GM19463 (cell line): ENCODE measurements around the gene PDIA2.

Source experiments
- ATAC-seq: cut with Tn5 transposase; IDR thresholded peaks from one replicate; pipeline ENCODE4 v1.9.1; 2021; ENCODE audit warnings: mild to moderate bottlenecking, moderate library complexity; ENCODE audit not compliant: unreplicated experiment

The PDIA2 gene

DNA sequence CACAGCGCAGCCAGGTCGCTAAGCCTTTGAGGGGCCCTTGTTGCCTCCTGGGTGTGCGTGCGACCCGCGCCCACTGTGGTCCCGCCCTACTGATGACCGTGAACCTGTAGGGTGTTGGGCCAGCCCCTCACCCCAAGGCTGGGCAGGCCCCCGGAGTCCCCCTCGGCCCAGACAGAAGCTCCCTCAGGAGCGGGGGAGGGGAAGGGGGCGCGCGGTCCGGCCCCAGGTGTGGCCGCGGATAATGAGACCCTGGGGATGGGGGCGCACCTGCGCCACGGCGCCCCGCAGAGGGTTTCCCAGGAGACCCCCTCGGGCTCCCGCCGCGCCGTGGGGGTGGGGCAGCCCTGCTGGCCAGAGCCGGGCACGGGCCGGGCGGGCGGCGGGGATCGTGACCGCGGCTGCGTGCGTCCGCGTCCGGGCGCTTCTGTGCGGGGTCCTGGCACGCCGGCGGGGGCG lies 2.9 kb upstream of the PDIA2 start:
- ATAC-seq, result no peak

DNA sequence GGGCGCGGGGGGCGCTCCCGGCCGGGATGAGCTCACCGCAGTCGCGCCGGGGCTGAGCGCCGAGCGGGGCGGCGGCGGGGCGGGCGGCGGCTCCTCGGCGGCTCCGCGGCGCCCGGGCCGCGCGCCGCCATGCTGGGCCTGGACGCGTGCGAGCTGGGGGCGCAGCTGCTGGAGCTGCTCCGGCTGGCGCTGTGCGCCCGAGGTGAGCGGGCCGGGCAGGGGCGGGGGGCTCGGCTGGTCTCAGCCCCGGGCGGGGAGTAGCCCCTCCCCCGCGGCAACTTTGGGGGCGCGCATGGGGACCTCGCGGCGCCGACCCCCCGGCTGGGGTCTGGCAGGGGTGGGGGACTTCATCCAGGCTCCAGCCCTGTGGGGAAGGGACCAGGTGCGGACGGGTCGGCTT lies 2.4 kb upstream of the PDIA2 start, which contains the start of gene ARHGDIG:
Gene ARHGDIG, plus strand, starts transcription at position 40 of the 400 bp plus-strand sequence. Its CDS starts 90 bp downstream, at position 130.
- ATAC-seq, result no peak

DNA sequence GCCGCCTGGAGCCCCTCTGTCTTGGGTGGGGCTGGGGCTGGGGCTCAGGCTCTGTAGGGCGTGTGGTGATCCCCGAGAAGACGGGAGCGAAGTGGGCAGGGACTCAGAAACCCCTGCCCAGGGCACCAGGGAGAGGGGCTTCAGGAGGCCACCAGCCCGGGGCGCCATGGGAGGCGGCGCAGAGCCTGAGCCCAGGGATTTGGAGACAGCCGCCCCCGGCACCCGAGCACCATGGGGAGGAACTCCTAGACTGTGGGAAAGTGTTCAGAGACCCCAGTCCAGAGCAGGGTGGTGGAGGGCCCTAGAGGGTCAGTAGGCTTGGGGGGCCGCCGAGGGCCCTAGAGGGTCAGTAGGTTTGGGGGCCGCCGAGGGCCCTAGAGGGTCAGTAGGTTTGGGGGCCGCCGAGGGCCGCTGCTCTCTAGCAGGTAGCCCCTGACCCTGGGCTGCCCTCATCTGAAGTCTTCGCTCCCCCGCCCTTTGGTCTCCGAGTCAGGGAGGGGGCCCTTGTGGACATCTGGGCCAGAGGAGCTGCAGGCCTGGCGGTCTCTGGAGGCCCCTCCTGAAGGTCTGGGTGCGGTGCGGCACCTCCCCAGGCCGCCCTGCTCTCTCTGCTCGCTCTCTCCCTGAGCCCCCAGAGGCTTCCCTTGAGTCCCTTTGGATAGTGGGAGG lies 1.8 kb upstream of the PDIA2 start:
- ATAC-seq, result no peak

DNA sequence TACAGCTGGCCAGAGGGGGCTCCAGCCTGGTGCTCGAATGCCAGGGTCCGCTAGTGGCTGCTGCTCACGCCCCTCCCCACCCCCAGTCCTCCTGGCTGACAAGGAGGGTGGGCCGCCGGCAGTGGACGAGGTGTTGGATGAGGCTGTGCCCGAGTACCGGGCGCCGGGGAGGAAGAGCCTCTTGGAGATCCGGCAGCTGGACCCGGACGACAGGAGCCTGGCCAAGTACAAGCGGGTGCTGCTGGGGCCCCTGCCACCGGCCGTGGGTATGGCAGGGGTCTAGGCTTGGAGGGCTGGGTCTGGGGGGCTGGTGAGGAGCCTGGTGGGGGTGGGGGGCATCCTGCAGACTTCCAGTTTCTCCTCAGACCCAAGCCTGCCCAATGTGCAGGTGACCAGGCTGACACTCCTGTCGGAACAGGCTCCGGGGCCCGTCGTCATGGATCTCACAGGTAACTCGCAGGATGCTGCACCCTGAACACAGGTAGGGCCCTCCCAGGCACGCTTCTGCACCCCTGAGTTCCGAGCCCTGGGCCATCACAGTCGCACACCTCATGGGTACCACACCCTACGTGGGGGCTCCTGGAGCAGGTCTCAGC lies 1.2 kb upstream of the PDIA2 start:
- no peak for ATAC-seq

DNA sequence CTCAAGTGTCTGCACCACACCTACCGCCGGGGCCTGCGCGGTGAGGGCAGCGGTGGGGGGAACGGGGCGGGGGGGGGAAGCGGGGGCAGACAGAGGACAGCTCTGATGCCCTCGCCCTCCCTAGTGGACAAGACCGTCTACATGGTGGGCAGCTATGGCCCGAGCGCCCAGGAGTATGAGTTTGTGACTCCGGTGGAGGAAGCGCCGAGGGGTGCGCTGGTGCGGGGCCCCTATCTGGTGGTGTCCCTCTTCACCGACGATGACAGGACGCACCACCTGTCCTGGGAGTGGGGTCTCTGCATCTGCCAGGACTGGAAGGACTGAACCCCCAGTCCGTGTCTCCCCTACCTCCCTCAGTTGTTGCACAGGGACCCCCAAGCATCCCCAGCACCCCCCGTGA lies 473 bp upstream of the PDIA2 start:
- no peak for ATAC-seq

DNA sequence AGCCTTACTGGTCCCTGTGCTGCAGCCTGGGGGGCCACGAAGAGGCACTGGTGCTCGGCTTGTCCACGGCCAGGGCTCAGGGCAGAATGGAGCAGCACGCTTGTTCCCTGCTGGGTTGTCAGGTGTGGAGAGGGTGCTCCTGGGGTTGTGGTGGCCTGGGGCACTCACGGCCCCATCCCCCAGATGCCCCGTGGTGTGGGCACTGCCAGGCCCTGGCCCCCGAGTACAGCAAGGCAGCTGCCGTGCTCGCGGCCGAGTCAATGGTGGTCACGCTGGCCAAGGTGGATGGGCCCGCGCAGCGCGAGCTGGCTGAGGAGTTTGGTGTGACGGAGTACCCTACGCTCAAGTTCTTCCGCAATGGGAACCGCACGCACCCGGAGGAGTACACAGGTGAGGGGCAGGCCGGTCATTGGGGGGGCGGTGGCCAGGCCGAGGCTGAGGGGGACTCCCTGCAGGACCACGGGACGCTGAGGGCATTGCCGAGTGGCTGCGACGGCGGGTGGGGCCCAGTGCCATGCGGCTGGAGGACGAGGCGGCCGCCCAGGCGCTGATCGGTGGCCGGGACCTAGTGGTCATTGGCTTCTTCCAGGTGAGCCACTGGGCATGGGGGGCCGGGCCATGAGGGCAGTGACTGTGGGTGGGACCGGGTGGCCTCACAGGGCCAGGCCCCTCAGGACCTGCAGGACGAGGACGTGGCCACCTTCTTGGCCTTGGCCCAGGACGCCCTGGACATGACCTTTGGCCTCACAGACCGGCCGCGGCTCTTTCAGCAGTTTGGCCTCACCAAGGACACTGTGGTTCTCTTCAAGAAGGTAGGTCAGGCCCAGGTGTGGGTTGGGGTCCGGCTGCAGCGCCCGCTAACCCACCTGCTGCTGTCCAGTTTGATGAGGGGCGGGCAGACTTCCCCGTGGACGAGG lies 1.5 kb downstream of the PDIA2 start:
- ATAC-seq, result no peak

DNA sequence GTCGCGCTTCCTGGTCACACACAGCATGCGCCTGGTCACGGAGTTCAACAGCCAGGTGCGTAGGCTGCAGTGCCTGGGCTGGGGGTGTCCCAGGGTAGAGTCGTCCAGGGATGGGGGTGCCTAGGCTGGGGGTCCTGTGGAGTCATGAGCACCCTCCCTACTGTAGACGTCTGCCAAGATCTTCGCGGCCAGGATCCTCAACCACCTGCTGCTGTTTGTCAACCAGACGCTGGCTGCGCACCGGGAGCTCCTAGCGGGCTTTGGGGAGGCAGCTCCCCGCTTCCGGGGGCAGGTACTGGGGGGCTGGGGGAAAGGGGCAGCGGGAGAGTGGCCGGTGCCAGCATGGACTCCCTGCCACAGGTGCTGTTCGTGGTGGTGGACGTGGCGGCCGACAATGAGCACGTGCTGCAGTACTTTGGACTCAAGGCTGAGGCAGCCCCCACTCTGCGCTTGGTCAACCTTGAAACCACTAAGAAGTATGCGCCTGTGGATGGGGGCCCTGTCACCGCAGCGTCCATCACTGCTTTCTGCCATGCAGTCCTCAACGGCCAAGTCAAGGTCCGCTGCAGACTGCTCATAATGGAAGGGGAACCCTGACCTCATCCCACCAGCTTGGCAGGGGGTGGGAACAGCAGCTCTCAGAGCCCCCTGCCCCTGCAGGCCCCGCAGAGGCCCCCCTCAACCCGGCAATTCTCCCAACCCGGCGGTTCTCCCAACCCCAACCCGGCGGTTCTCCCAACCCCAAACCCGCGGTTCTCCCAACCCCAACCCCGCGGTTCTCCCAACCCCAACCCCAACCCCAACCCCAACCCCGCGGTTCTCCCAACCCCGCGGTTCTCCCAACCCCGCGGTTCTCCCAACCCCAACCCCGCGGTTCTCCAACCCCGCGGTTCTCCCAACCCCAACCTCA lies 2.4 kb downstream of the PDIA2 start:
- no peak for ATAC-seq

DNA sequence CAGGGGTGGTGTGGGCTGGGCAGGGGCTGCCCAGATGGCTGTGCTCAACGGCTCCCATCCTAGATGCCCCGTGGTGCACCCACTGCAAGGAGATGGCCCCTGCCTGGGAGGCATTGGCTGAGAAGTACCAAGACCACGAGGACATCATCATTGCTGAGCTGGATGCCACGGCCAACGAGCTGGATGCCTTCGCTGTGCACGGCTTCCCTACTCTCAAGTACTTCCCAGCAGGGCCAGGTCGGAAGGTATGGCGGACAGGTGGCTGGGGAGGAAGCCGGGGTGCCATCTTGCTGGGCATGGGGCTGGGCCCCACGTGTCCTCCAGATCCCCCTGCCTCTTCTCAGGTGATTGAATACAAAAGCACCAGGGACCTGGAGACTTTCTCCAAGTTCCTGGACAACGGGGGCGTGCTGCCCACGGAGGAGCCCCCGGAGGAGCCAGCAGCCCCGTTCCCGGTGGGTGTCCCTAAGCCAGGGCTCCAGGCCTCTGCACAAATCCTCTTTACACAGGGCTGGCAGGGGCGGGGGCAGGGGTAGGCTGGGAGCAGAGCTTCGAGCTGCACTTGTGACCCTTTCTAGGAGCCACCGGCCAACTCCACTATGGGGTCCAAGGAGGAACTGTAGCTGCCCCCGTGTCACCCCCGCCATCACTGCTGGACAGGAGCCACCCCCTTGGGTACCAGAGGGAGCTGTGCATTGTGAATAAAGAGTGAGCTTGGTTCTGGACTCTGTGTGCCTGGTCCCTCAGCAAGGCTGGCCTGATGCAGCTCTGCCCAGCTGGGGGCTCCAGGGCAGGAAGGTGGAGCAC lies 3.7 kb downstream of the PDIA2 start:
- no peak for ATAC-seq

DNA sequence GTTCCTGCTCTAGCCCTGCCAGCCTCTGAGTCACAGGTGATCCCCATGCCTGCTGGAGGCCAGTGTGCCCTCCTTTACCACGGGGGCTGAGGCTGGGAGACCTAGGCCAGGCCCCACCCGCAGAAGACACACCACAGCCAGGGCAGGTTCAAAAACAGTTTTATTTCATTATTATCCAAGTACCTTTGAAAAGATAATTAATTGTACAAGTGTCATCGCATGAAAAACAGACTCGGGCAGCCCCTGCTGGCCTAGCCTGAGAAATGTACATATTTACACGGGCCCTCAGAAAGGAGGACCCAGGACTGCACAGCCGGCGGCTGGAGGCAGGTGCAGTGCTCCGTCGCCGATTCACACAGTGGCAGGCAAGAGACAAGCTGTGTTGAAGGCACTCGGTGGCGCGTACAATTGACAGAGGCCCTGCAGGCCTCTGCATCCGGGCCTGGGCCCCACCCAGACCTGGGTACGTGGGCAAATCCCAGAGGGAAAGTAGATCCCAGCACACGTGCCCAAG lies 4.4 kb downstream of the PDIA2 start:
- no peak for ATAC-seq

DNA sequence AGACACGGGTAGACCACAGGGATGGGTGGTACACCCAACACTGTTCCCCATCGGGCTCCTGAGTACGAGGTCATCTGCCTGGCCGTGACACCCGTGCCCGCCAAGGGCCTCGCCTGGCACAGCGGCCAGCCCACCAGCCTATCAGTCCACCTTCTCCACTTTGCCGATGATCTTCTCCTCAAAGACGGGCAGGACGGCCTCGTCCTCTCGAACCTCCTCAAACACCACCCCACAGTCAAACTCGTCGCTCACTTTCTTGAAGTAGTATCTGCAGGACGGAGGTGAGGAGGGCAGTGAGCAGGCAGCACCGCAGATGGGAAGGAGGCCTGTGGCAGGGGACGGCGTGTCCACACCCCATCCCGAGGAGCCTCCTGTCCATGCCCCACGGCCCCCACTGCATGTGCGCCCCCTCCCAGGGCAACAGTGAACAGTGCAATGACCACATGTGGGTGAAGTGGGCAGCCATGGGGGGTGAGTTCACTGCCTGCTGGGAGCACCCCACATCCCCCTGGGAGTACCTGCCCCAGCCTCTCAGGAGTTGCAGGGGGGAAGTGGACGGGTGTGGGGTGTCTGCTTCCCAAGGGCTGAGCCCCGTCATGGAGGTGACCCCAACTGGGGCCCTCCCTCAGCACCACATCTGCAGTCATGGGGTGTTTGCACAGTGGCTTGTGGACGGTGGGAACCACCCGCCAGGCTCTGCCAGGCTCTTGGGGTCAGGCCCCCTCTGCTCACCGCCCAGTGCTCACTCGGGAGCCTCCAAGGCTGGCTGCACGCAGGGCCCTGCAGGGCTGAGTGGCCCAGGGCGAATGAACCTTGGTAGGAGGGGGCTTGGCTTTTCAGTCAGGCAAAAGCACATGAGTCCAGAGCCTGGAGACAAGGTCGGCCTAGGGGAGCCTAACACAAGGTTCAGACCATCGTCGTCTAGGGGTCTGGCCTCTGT lies 5.3 kb downstream of the PDIA2 start:
- no peak for ATAC-seq

DNA sequence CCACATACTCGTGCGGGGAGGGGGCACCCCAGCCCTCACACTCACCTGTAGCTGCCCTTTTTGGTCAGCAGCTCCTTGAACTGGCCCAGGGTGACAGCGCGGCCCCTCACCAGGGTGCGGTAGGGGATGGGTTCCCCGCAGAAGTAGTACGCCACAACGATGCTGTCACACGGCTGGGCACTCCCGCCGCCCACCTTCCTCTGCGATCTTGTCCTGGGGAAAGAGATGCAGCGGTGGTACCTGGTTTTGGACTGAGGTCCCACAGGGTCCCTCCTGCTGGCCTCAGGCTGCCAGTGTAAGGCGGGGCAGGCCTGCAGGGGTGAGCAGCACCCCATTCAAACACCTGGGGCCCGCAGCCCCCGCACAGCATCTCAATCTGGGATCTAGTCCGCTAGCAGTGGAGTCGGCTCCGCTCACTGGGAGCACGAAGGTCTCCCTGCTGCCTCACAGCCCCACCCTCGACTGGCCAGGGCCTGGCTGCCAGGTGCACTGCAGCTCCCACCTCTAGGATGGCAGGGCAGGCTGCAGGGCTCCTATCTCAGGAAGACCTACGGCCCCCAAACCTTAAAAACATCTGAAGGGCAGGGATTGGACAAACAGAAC lies 6.5 kb downstream of the PDIA2 start:
- no peak for ATAC-seq

DNA sequence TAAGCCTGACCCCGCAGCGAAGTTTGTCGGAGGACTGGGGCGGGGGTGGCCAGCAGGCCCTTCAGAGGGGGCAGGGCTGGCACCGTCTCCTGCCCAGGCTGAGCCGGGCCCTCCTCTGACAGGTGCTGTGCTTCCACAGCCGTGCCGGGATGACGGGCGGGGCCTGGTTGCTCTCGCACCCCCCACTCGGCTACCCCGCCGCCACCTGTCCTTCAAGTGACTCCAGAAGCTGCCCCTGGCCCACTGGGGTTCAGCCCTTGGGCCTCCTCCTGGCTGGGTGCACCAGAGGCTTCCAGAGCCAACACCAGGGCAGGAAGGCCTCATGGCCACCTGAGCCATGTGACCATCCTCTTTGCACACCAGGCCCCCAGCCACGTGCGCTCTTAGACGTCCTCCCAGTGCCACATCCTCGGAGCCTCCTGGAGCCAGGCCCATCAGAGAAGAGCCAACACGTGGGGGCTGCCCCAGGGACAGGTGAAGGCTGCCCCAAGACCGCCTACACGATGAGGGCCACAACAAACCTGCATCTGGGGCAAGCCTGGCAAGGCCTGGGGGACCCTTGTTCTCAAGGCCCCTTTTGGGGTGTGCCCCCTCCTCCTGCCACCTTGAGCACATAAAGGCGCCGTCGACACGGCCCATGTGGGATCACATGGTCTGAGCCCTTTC lies 7.2 kb downstream of the PDIA2 start:
- no peak for ATAC-seq

DNA sequence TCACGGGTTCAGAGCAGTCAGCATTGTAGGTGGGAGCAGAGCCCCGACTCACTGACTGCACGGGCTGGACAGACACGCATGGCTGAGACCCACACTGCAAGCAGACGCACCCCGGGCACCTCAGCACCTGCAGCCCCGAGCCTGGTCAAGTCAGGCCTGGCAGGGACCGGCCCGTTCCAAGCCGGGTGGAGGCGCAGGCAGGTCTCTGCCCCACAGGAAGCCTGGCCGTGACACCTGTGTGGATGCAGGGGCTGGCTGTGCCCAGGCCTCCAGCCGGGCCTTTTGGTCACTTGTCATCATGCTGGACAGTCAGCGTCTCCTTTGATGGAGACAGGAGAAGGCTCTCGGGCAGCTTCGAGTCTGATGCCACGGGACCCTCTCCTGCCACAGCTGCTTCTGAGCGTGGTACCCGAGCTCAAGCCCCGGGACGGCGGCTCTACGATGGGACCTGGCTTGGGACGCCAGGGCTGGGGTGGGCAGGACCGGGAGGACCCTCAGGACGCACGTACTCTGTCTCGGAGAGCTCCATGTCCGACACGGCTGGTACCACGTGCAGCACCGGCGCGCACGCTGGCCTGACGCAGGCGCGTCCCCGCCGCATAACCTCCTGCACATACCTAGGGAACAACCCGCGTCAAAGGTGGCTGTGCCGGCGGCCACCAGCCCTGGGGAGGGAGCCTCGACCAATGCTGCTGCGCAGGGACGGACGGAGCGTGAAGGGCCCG lies 7.9 kb downstream of the PDIA2 start:
- ATAC-seq, result no peak

DNA sequence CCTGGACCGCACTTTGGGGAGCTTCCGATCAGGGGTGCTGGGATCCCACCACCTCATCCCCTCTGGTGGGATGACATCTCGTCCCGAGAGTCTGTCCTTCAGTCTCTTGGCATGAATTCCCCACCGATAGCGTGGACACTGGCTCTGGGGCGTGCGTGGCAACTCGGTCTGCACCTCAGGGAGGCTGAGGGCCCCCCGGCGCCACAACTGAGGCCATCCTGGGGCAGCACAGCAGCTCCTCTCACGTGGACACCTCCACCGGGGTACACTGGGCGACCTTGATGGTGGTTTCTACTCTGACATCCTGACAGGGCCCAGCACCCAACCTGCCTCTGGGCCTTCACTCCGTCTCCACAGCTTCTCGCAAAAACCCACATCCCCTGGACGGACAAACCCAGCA lies 8.6 kb downstream of the PDIA2 start:
- ATAC-seq, result no peak

DNA sequence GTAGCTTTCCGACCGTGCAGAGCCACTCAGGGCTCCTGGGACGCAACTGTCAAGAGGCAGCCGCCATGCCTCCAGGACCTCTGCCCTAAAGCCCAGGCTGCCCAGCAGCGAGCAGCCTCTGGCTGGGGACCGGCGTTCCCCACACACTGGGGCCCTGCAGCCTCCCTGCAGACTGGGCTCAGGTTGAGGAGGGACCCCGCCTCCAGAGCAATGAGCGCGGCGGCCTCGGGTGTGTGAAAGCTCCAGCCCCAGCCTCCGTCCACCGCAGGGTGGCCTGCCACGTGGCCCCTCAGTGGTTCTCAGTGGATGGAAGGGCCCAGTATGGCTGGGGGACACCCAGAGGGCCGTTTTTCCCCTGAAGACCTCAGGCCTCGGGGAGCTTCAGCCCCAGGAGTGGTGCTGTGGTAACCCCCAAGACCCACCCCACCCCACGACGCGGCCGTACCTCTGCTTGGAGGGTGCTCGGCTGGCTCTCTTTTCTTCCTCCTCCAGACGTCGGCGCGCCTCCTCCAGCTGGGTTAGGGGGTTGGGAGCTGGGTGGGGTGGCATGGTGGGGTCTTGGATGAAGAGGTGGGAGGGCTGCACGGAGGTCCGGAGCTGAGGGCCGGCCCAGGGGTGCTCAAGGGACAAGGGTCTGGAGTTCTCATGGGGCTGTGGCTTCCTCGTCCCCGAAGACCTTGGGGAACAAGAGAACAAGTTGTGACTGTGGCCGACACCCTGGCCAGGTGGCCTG lies 10.2 kb downstream of the PDIA2 start:
- no peak for ATAC-seq

DNA sequence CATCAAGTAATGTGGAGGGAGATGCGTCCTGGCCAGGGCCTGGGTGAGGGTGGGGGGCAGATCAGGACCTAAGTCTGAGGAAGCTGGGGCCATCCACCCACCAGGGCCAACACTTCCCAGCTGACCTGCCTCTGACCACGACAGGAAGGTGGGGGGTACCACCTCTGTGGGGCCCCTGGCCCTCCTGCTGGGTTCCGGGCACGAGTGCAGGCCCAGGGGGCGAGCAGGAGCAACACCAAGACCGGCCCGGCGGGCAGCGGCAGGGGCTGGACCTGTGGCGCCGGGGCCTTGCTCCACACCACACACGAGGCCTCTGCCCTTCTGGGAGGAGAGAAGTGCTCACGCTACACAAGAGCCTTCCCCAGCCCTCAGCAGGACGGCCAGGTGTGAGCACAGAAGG lies 13.3 kb downstream of the PDIA2 start:
- ATAC-seq, result no peak
